ENCODE results near the gene GAPDHS.

GAPDHS gene

DNA sequence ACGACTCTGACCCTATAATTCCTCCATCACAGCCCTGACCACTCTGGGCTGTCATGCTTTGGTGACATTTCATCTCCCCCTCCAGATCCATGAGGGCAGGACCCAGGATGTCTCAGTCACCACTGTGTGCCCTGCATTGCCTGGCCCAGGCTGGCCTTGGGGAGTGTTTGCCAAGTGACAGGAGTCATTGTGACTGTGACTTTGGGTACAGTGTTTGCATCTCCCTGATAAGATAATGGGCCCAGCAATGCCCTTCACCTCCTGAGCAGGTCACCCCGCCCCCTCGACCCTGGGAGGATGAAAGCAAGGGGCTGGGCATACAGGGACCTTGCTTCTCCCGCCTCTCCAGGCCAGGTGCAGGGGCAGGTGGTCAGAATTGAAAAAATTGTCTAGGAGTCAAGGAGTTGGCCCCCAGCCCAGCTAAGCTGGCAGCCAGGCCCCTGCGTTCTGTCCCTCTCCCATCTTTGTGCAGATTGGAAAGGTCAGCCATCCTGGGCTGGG, 36.1 kb downstream of the GAPDHS start:
- Histone ChIP-seq H3K9me3 (ENCODE audit: insufficient read depth, low read length) (no peaks in the 10 kb centered on the region), H3K27ac (ENCODE audit: low read length) (no peak overlapping the region), H3K9ac (ENCODE audit: low read length) (no peak overlapping the region), H3K79me2 (ENCODE audit: low read length) (no peaks in the 10 kb centered on the region), H3K4me2 (ENCODE audit: low read length) (no peak overlapping the region), H2AFZ (ENCODE audit: low read depth, low read length) (no peak overlapping the region), H3K4me1 (ENCODE audit: low read length) (no peaks in the 10 kb centered on the region), H3K36me3 (replicated peaks; ENCODE audit: low read depth, low read length) (no peaks in the 10 kb centered on the region), H4K20me1 (ENCODE audit: insufficient read depth, low read length) (no peaks in the 10 kb centered on the region), H3K4me3 (ENCODE audit: low read length) (no peak overlapping the region), H3K27me3 (ENCODE audit: low read depth, low read length) (peaks cover 47% of the 10 kb centered on the region)
- no peak for TF ChIP-seq EZH2phosphoT487 (IDR thresholded peaks at IDR 0.05; ENCODE audit: low read depth)
- TF ChIP-seq, protein P1, sequence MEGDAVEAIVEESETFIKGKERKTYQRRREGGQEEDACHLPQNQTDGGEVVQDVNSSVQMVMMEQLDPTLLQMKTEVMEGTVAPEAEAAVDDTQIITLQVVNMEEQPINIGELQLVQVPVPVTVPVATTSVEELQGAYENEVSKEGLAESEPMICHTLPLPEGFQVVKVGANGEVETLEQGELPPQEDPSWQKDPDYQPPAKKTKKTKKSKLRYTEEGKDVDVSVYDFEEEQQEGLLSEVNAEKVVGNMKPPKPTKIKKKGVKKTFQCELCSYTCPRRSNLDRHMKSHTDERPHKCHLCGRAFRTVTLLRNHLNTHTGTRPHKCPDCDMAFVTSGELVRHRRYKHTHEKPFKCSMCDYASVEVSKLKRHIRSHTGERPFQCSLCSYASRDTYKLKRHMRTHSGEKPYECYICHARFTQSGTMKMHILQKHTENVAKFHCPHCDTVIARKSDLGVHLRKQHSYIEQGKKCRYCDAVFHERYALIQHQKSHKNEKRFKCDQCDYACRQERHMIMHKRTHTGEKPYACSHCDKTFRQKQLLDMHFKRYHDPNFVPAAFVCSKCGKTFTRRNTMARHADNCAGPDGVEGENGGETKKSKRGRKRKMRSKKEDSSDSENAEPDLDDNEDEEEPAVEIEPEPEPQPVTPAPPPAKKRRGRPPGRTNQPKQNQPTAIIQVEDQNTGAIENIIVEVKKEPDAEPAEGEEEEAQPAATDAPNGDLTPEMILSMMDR (IDR thresholded peaks at IDR 0.05; ENCODE audit: low read depth, low read length): no peak

DNA sequence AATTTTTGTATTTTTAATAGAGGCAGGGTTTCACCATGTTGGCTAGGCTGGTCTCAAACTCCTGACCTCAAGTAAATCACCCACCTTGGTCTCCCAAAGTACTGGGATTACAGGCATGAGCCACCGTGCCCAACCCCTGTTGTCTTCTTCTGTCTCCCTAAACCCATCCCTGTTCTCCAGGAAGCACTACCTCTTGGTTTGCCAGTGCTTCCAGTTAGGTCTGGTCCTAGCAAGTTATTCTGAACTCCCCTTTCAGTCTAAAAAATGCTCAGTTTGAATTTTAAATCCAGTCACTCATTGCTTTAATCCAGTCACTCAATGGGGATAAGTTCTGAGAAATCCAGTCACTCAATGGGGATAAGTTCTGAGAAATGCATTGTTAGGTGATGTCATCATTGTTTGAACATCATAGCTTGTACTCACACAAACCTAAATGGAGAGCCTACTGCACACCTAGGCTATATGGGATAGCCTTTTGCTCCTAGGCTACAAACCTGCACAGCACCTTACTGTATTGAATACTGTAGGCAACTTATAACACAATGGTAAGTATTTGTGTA, 38.2 kb downstream of the GAPDHS start:
- H3K4me1 ChIP-seq (ENCODE audit: low read length): no peaks in the 10 kb centered on the region
- no peak overlapping the region for H3K27ac ChIP-seq (ENCODE audit: low read length)
- peaks cover 32% of the 10 kb centered on the region for H3K27me3 ChIP-seq (ENCODE audit: low read depth, low read length)
- H3K9me3 ChIP-seq (ENCODE audit: insufficient read depth, low read length): peaks cover 7% of the 10 kb centered on the region; the same call in 1 of the 2 replicates
- no peaks in the 10 kb centered on the region for H3K79me2 ChIP-seq (ENCODE audit: low read length)
- no peak overlapping the region for H2AFZ ChIP-seq (ENCODE audit: low read depth, low read length)
- no peak overlapping the region for H3K4me2 ChIP-seq (ENCODE audit: low read length)
- no peaks in the 10 kb centered on the region for H4K20me1 ChIP-seq (ENCODE audit: insufficient read depth, low read length)
- TF ChIP-seq EZH2phosphoT487 (IDR thresholded peaks at IDR 0.05; ENCODE audit: low read depth): no peak
- TF ChIP-seq, protein P1 (IDR thresholded peaks at IDR 0.05; ENCODE audit: low read depth, low read length): no peak
- H3K36me3 ChIP-seq (replicated peaks; ENCODE audit: low read depth, low read length): no peaks in the 10 kb centered on the region
- H3K9ac ChIP-seq (ENCODE audit: low read length): no peak overlapping the region
- H3K4me3 ChIP-seq (ENCODE audit: low read length): no peak overlapping the region

DNA sequence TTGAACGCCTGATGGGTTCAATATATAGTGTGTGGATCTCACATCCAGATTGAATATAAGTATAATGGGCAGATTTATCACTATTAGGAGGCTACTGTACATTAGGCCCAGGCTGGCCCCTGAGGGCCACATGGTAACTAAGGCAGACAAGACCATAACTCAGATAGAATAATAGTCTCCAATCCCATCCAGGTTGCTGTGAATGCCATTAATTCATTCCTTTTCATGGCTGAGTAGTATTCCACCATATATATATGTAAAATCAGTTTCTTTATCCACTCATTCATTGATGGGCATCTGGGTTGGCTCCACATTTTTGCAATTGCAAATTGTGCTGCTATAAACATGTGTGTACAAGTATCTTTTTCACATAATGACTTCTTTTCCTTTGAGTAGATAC, 44.7 kb downstream of the GAPDHS start:
- Histone ChIP-seq H2AFZ (ENCODE audit: low read depth, low read length) (no peak overlapping the region), H3K4me3 (ENCODE audit: low read length) (no peak overlapping the region), H4K20me1 (ENCODE audit: insufficient read depth, low read length) (no peaks in the 10 kb centered on the region), H3K79me2 (ENCODE audit: low read length) (no peaks in the 10 kb centered on the region), H3K36me3 (replicated peaks; ENCODE audit: low read depth, low read length) (no peaks in the 10 kb centered on the region), H3K4me1 (ENCODE audit: low read length) (no peaks in the 10 kb centered on the region), H3K27me3 (ENCODE audit: low read depth, low read length) (no peaks in the 10 kb centered on the region; the same call in 1 of the 2 replicates), H3K9me3 (ENCODE audit: insufficient read depth, low read length) (peaks cover 7% of the 10 kb centered on the region; the same call in 1 of the 2 replicates), H3K9ac (ENCODE audit: low read length) (no peak overlapping the region), H3K4me2 (ENCODE audit: low read length) (no peak overlapping the region), H3K27ac (ENCODE audit: low read length) (no peak overlapping the region)
- TF ChIP-seq EZH2phosphoT487 (IDR thresholded peaks at IDR 0.05; ENCODE audit: low read depth): no peak
- TF ChIP-seq, protein P1 (IDR thresholded peaks at IDR 0.05; ENCODE audit: low read depth, low read length): no peak

DNA sequence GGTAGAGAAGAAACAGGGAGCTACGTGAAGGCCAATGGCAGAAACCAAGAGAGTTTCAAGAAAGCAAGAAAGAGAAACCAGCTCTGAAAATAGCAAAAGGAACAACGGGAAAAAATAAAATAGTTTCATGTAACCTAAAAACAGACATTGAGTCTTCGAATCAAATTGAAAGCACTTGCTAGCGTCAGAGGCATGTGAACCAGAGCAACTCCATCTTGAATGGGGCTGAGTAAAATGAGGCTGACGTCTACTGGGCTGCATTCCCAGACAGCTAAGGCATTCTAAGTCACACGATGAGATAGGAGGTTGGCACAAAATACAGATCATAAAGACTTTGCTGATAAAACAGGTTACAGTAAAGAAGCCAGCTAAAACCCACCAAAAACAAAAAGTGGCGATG, 45.5 kb downstream of the GAPDHS start:
- no peaks in the 10 kb centered on the region for H3K79me2 ChIP-seq (ENCODE audit: low read length)
- H3K36me3 ChIP-seq (replicated peaks; ENCODE audit: low read depth, low read length): no peaks in the 10 kb centered on the region
- peaks cover 3% of the 10 kb centered on the region; the same call in 1 of the 2 replicates for H3K27me3 ChIP-seq (ENCODE audit: low read depth, low read length)
- no peaks in the 10 kb centered on the region for H3K4me1 ChIP-seq (ENCODE audit: low read length)
- TF ChIP-seq, protein P1 (IDR thresholded peaks at IDR 0.05; ENCODE audit: low read depth, low read length): no peak
- no peak for TF ChIP-seq EZH2phosphoT487 (IDR thresholded peaks at IDR 0.05; ENCODE audit: low read depth)
- no peak overlapping the region for H2AFZ ChIP-seq (ENCODE audit: low read depth, low read length)
- H3K9ac ChIP-seq (ENCODE audit: low read length): no peak overlapping the region
- no peak overlapping the region for H3K4me2 ChIP-seq (ENCODE audit: low read length)
- peaks cover 7% of the 10 kb centered on the region; the same call in 1 of the 2 replicates for H3K9me3 ChIP-seq (ENCODE audit: insufficient read depth, low read length)
- H3K27ac ChIP-seq (ENCODE audit: low read length): no peak overlapping the region
- H4K20me1 ChIP-seq (ENCODE audit: insufficient read depth, low read length): no peaks in the 10 kb centered on the region
- H3K4me3 ChIP-seq (ENCODE audit: low read length): no peak overlapping the region
